HG03196 (cell line): Measurements from ENCODE around the gene ZIC2.
"Not testable (repeated sequence)": the region's sequence is repeated elsewhere in the genome, so short reads cannot be mapped to it uniquely, and the experiment has no call there.

Source experiments
- ATAC-seq: cut with Tn5 transposase; IDR thresholded peaks from one replicate; pipeline ENCODE4 v1.9.1; 2021; ENCODE audit not compliant: unreplicated experiment

ZIC2 gene

DNA sequence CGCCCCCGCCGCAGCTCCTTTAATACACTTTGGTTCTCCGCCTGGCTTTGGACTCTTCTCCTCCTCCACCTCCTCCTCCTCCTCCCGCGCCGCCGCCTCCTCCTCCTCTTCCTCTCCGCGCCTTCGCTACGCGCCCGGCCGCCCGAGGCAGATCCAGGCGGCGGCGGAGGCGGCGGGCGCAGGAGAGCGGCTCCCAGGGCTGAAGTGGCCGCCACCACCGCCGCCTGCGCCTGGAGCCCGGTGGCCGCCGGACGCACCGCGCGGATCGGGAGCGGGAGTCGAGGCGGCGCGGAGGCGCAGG is at the start of gene ZIC2:
TSS of gene ZIC2 (plus strand) at position 50 of the 301 bp plus-strand sequence. CDS start 281 bp downstream, outside the sequence.
- no peak for ATAC-seq

DNA sequence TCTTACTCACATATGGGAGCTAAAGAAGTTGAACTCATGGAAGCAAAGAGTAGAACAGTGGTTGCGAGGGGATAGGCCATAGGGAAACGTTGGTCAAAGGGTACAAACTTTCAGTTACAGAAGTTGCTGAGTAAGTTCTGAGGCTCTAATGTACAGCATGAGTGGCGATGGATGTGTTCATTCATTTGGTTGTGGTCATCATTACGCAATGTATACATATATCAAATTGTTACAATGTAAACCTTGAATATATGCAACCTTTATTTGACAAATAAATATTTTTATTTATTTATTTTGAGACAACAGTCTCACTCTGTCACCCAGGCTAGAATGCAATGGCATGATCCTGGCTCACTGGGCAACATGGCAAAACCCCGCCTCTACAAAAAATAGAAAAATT is 48.7 kb upstream of the ZIC2 start:
- ATAC-seq, result no peak

GRCh38 chr13:99935772-99936171 is 45.8 kb upstream of the ZIC2 start:
- ATAC-seq, result no peak

DNA sequence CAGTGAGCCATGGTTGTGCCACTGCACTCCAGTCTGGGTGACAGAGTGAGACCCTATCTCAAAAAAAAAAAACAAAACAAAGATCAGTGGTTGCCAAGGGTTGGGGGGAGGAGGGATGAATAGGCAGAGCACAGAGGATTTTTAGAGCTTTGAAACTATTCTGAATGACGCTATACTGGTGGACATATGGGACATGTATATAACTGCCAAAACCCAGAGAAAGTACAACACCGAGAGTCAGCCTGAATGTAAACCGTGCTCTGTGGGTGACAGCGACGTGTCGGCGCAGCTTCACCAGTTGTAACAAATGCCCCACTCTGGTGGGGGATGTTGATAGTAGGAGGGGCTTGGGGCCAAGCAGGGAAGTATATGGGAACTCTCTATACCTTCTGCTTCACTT is 42.9 kb upstream of the ZIC2 start:
- no peak for ATAC-seq

- ATAC-seq, result no peak
Measured at GRCh38 chr13:99941086-99941485, 40.5 kb upstream of the ZIC2 start.

GRCh38 chr13:99941911-99942310 is 39.7 kb upstream of the ZIC2 start:
- ATAC-seq, result no peak

DNA sequence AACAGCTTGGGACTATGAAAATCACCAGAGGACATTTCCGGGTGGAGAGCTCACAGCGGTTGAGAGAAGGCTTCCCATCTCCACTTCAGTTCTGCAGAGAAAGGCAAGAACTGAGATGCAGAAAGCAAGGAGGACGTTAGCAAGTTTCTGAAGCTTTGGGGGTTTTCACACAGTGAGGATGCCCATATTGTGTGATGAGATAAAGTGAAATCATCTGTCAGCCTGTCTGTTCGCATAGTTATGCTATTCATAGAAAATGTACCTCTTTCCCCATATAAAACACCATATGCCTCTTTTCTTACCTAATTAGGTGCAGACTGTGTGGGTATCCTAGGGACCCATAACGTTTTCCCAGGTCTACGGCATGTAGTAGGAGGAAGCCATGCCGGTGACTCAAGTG is 37.5 kb upstream of the ZIC2 start:
- ATAC-seq, result no peak

- no peak for ATAC-seq
Measured at GRCh38 chr13:99944606-99945005, 37.0 kb upstream of the ZIC2 start.

DNA sequence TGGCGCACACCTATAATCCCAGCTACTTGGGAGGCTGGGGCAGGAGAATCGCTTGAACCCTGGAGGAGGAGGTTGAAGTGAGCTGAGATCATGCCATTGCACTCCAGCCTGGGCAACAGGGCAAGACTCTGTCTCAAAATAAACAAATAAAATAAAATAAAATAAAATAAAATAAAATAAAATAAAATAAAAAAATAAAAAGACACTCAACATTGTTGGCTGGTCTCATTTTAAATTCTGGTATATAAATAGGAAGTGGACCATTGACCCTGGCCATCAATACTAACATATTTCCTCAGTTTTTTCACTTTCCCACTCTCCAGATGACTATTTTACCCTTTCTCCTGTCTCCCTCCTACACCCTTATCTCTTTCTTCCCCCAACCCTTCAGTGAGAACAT is 36.1 kb upstream of the ZIC2 start:
- ATAC-seq, result not testable (repeated sequence)

DNA sequence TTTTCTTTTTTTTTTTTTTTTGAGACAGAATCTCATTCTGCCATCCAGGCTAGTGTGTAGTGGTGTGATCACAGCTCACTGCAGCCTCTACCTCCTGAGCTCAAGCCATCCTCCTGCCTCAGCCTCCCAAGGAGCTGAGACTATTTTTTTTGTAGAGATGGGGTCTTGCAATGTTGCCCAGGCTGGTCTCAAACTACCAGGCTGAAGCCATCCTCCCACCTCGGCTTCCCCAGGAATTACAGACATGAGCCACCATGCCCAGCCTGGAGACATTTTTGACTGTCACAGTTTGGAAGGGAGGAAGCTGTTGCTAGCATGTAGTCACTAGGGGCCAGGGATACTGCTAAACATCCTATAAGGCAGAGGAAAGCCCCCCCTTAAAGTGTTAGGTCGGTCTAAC is 33.9 kb upstream of the ZIC2 start:
- no peak for ATAC-seq

- ATAC-seq, result no peak
Measured at GRCh38 chr13:99948411-99948810, 33.2 kb upstream of the ZIC2 start.

GRCh38 chr13:99948907-99949678 is 32.5 kb upstream of the ZIC2 start:
- no peak for ATAC-seq

DNA sequence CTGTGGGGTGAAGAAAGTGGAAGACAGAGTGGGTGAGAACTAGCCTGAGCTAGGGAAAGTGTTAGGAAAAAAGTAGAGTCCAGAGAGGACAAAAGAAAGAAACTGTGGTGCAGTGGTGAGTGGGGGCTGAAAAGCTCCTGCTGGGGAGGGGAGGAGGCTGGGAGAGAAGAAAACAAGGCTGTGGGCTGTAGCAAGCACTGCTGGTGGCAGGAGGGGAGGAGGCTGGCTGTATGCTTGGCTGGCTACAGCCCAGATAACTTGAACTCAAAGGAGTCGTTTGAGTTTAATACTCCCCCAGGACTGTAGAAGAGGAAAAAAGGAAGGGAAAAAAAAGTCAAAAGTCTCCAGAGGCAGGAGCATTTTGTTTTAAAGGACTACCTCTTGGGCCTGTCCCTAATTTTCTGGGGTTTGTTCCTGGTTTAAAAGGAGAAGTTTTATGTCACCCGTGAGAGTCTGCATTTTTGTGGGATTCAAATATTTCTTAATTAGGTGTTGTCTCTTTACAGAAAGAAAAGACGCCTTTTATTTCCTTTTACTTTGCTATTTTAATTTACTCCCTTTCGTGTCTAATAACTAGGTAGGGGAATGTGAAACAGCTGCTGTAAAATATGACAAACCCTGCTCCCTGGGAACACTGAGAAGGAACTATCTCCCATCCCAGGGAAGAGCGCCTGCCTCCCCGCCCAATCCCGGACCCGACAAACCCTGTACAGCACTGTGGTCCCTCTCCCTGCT is 31.7 kb upstream of the ZIC2 start:
- ATAC-seq, result no peak

DNA sequence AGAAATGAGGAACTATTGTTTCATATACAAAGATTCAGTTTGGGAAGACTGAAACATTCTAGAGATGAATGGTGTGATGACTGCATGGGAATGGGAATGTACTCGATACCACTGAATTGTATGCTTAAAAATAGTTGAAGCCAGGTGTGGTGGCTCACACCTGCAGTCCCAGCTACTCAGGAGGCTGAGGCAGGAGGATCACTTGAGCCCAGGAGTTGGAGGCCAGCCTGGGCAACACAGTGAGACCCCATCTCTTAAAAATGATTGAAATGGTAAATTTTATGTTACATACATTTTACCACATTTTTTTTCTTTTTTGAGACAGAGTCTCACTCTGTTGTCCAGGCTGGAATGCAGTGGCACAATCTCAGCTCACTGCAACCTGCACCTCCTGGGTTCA is 29.9 kb upstream of the ZIC2 start:
- not testable (repeated sequence) for ATAC-seq

GRCh38 chr13:99953138-99953755 is 28.3 kb upstream of the ZIC2 start:
- no peak for ATAC-seq

DNA sequence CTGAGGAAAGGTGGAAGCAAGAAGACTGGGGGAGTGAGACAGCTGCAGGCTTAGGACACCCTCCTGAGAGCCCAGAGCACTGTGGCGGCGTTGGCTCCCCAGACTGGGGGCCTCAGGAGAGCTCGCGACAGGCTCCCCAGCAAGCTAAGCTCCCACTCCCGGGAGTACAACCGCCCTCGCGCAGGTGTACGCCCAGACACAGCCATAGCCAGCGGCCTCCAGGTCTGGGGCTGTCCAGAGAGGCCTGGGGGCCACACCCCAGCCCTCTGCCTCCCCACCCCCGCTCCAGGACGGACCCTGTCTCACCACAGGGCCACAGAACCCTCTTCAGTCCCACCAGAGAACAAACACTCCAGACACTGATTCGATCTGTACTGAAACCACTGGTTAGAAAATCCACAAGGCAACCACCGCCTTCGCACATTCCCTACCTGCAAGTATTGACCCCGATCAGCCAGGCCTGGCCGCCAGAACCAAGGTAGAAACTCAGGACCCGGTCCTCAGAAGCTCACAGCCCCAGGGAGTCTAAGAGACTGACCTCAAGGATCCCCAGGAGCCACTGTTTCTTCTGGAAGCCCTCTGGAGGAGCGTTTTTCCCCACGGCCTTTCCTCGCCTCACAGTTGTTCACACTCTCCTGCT is 26.4 kb upstream of the ZIC2 start:
- no peak for ATAC-seq

GRCh38 chr13:99955747-99956472 is 25.7 kb upstream of the ZIC2 start:
- no peak for ATAC-seq

DNA sequence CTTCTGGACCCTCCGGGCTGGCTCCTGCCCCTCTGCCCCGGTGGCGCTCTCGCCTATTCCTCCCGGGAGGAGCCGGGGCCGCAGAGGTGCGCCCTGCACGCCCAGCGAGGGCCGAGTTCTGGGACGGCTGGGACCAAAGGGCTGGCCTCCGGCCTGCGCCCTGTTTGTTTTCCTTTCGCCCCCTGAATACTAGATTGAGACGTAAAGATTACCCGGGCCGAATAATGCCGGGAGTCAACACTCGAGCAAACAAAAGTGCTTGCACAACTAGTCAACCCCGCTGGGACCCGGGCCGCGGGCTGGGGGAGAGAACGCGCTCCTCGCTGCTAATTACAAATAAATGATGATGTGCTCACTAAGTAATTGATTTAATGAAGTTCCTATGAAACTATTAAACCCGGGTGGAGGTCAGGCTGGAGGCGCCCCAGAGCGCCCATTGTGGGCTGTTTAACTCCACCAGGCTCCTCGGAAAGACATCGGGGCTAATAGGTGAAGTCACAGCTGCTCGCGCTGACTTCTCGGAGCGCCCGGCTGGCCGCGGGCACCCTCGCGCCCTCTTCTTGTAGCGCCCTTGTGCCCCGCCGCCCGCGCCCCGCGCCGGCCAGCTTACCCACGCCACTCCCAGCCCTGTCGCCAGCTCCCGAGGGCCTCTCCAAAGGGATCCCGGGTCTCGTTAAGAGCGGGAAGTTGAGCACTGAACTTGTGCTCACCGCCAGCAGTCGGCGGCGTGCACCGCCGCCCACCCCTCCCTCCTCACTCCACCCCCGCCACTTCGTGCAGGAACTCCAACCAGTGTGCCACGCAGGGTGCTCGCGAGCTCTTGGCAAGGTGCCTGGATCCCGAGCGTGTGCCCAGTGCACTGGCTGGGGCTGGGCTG is 24.9 kb upstream of the ZIC2 start:
- ATAC-seq, result no peak

DNA sequence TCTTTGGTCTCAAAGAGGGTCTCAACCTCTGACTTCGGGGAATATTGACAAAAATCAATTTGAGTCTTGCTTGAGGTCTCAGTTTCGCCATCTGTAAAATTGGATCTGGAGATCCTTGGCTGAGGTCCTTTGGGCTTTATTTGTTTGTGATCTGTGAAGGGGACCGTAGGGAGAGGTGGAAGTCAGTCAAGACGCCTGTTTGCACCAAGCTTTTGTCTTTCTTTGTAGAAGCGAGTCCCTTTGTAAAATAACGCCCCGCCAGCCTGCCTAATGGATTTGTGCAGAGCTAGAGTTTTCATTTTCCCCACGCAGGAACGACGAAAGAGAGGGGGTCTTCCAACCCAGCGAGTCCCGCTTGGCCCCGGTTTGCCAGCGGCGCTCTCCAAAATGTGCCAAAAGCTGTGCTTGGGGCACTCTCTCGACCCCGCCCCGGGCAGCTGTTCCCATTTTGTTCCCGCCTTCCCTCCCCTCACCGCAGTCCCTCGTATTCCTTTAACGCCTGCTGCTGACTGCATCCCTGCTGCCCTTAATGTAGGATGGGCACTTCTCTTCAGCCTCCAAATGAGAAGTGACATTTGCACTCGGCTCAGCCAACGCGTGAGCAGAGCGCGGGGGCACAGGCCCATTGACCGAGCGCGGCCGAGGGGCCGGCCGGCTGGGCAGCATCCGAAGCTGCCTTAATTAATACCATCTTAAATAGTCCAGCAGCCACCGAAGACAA is 23.0 kb upstream of the ZIC2 start:
- no peak for ATAC-seq
